Sigmoid colon (tissue), 7 donors: Measurements from ENCODE around the gene WDFY2. TPM values are rescaled to one million over a fixed set of nuclear protein-coding genes. Genes with fewer than 3 reads are reported as not detected.

ENCODE experiments used
- DNase-seq: peaks from one replicate; pipeline ENCODE4 v3.0.0-alpha.2; 2019
- H3K27ac ChIP-seq, 4 donors: fragments of 200-600 bp; sonication (generic); one replicate each; pipeline ENCODE4 v1.5.1; 2016 to 2019; ENCODE audit warnings: mild to moderate bottlenecking in 1 of 4
- H3K27me3 ChIP-seq, 3 donors: fragments of 200-600 bp; sonication (generic); one replicate each; pipeline ENCODE4 v1.5.1; 2019; ENCODE audit warnings: mild to moderate bottlenecking in 1 of 3
- H3K36me3 ChIP-seq, 4 donors: fragments of 200-600 bp; sonication (generic); one replicate each; pipeline ENCODE4 v1.5.1; 2016 to 2019
- H3K4me1 ChIP-seq, 4 donors: fragments of 200-600 bp; sonication (generic); one replicate each; pipeline ENCODE4 v1.5.1; 2017 to 2019
- H3K4me3 ChIP-seq, 4 donors: fragments of 200-600 bp; sonication (generic); one replicate each; pipeline ENCODE4 v1.5.1; 2017 to 2019; ENCODE audit warnings: mild to moderate bottlenecking in 2 of 4, moderate library complexity in 1 of 4
- H3K9me3 ChIP-seq, 4 donors: fragments of 200-600 bp in 3 of 4; sonication (generic) in 3 of 4; one replicate each; pipeline versions ENCODE4 v1.5.1 to v1.6.1; 2013 to 2019
- EP300 ChIP-seq, 4 donors: sonication (generic); formaldehyde crosslinking; IDR thresholded peaks; one replicate each; pipeline ENCODE4 v1.6.1; 2017; ENCODE audit warnings: antibody characterized with exemption in 4 of 4
- POLR2A ChIP-seq, 2 donors: fragments of 450-650 bp; IDR thresholded peaks; one replicate each; pipeline ENCODE4 v1.6.1; 2016; ENCODE audit warnings: antibody characterized with exemption in 2 of 2, mild to moderate bottlenecking in 2 of 2, moderate library complexity in 2 of 2
- POLR2AphosphoS5 ChIP-seq, 4 donors: sonication (generic); formaldehyde crosslinking; IDR thresholded peaks; one replicate each; pipeline ENCODE4 v1.6.1; 2017; ENCODE audit warnings: antibody characterized with exemption in 4 of 4
- WGBS, 2 donors: extraction: QIAGEN DNeasy Blood & Tissue Kit; methylation state at CpG; one replicate each; pipeline ENCODE4 v1.1.7; 2013; 5-methylcytosine and 5-hydroxymethylcytosine counted together
- intact Hi-C: fragments of 100-400 bp; cut with DNase I; formaldehyde crosslinking; loops from one replicate; pipeline ENCODE4 v1.15.1; 2023
- polyA plus RNA-seq, 3 donors: library from polyadenylated mRNA; stranded (reverse); fragments of 200-250 nt; gene quantifications; one replicate each; pipeline ENCODE4 v1.2.3, GENCODE V29; 2013
- total RNA-seq, 4 donors: library from RNA; depleted of rRNA; stranded (reverse); fragments of >200 nt; gene quantifications; one replicate each; pipeline ENCODE4 v1.1.0, GENCODE V29; 2016
- TF ChIP-seq, protein P1 (sequence below), 4 experiments: fragments of 450-650 bp in 3 of 4; fragments of 200-600 bp in 1 of 4; IDR thresholded peaks; one replicate each; pipeline ENCODE4 v1.5.1; 2016 to 2019; ENCODE audit warnings: antibody characterized with exemption in 4 of 4, mild to moderate bottlenecking in 3 of 4, moderate library complexity in 2 of 4
- donor health status: healthy with polysubstance abuse.
- donor health status: Bipolar disorder and iron deficiency.
- donor health status: healthy.

Gene WDFY2
- total and polyA plus RNA-seq, 7 donors = 0.60 to 18.3 (median 7.3) TPM

DNA sequence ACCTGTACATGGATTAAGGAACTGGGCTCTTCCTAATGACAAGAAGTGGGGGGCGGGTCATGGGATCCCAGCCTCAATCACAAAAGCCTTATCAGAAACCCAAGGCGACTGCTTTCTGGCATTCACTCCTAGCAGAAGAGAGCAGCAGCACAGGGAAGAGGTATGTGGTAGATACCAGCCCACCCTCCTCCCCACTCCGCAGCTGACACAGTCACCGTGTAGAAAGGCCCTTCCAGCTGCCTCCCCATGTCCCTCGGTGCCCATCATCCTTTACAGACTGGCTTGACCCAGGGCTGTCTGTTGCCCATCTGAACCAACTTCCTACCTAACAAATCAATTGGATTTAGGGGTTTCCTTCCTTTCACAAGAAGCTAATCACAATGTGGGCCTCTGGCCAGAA is 222.8 kb downstream of the WDFY2 start:
- intact Hi-C loops = loop anchor here (10.0 kb wide), 1 partner anchor 1682 kb away; no protein-coding TSS in a partner anchor
- DNase-seq = no peak
- H3K4me1 ChIP-seq = peaks cover 0 to 29% (median 22%) of the 10 kb centered on the region in 4 donors
- H3K27ac ChIP-seq = no peak overlapping the region
- H3K4me3 ChIP-seq = no peak overlapping the region
- no peaks in the 10 kb centered on the region for H3K27me3 ChIP-seq
- H3K9me3 ChIP-seq = no peaks in the 10 kb centered on the region
- 87 to 92% methylated on average over 5 of the region's 5 CpGs for WGBS, 2 donors
- TF ChIP-seq POLR2A (IDR thresholded peaks at IDR 0.05) (no peak), EP300 (IDR thresholded peaks at IDR 0.05) (no peak), POLR2AphosphoS5 (IDR thresholded peaks at IDR 0.05) (no peak)
- TF ChIP-seq, protein P1, sequence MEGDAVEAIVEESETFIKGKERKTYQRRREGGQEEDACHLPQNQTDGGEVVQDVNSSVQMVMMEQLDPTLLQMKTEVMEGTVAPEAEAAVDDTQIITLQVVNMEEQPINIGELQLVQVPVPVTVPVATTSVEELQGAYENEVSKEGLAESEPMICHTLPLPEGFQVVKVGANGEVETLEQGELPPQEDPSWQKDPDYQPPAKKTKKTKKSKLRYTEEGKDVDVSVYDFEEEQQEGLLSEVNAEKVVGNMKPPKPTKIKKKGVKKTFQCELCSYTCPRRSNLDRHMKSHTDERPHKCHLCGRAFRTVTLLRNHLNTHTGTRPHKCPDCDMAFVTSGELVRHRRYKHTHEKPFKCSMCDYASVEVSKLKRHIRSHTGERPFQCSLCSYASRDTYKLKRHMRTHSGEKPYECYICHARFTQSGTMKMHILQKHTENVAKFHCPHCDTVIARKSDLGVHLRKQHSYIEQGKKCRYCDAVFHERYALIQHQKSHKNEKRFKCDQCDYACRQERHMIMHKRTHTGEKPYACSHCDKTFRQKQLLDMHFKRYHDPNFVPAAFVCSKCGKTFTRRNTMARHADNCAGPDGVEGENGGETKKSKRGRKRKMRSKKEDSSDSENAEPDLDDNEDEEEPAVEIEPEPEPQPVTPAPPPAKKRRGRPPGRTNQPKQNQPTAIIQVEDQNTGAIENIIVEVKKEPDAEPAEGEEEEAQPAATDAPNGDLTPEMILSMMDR (IDR thresholded peaks at IDR 0.05) = no peak
- no peaks in the 10 kb centered on the region for H3K36me3 ChIP-seq

DNA sequence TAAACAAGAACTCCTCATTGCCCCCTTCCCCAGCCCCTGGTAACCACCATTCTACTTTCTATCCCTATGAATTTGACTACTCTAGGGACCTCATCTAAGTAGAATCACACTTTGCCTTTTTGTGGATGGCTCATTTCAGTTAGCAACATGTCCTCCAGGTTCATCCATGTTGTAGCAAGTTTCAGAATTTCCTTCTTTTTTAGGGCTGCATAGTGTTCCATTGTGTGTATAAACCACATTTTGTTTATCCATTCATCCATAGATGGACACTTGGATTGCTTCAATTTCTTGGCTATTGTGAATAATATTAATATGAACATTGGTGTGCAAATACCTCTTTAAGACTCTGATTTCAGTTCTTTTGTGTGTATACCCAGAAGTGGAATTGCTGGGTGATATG is 224.5 kb downstream of the WDFY2 start:
- TF ChIP-seq, protein P1 (IDR thresholded peaks at IDR 0.05) = no peak
- TF ChIP-seq EP300 (IDR thresholded peaks at IDR 0.05) (no peak), POLR2AphosphoS5 (IDR thresholded peaks at IDR 0.05) (no peak), POLR2A (IDR thresholded peaks at IDR 0.05) (no peak)
- no peak for DNase-seq
- Histone ChIP-seq H3K36me3 (no peaks in the 10 kb centered on the region), H3K4me3 (no peak overlapping the region), H3K4me1 (peaks cover 0 to 14% (median 8%) of the 10 kb centered on the region in 4 donors), H3K27ac (no peak overlapping the region), H3K9me3 (no peaks in the 10 kb centered on the region), H3K27me3 (no peaks in the 10 kb centered on the region)
- intact Hi-C loops = loop anchor here (10.0 kb wide), 1 partner anchor 1684 kb away; no protein-coding TSS in a partner anchor

DNA sequence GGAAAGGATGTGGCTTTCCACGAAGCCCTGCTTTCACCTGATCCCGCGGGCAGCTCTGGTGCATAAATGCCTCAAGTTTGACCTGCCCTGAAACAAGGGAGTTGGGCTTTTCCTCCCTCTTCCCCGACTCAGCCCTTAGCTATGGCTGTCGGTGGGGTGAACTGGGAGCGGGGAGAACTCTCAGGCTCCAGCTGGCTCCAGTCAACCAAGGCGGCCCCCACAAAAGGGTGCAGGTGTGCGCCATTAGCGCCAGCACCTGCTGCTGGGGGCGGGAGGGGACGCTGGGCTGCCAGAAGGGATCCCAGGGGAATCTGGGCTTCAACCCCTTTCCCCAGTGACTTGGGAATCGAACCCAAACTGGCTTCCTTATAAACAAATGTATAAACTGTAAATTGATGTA is 226.8 kb downstream of the WDFY2 start:
- intact Hi-C loops = no loop called here
- Histone ChIP-seq H3K27ac (no peak overlapping the region), H3K4me1 (peaks cover 0 to 13% (median 9%) of the 10 kb centered on the region in 4 donors), H3K36me3 (no peaks in the 10 kb centered on the region), H3K4me3 (no peak overlapping the region), H3K27me3 (no peaks in the 10 kb centered on the region), H3K9me3 (no peaks in the 10 kb centered on the region)
- DNase-seq = no peak
- 74 to 89% methylated on average over 12 of the region's 12 CpGs for WGBS, 2 donors
- no peak for TF ChIP-seq POLR2A (IDR thresholded peaks at IDR 0.05)
- no peak for TF ChIP-seq EP300 (IDR thresholded peaks at IDR 0.05)
- TF ChIP-seq, protein P1 (IDR thresholded peaks at IDR 0.05) = no peak

DNA sequence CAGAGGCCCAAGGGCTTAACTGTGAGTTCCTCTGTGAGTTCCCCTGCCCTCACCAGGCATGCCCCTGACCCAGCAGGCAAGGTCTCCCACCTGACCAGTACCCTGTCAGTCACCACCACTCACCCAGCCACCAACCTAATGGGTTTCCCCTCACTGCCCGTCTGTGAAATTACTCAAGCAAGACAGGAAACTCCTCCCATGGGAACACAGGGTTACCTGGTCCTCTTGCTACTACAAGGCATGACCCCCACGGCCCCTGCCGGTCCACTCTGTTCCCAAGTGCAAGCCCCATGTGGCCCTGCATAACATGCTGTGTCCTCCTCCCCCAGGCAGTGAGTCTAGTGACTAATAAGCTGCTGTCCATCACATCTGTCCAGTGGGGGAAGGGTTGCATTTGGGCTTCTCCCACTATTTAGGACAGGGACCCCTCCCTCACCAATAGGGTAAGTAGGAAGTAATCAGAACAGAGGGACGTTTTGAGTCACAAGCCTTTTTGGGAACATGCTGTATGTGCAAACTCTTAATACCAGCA is 227.7 kb downstream of the WDFY2 start:
- H3K36me3 ChIP-seq = no peaks in the 10 kb centered on the region
- 53 to 74% methylated on average over 4 of the region's 4 CpGs for WGBS, 2 donors
- intact Hi-C loops = no loop called here
- TF ChIP-seq POLR2A (IDR thresholded peaks at IDR 0.05) (no peak), POLR2AphosphoS5 (IDR thresholded peaks at IDR 0.05) (no peak), EP300 (IDR thresholded peaks at IDR 0.05) (no peak)
- TF ChIP-seq, protein P1 (IDR thresholded peaks at IDR 0.05) = no peak
- no peak for DNase-seq
- no peaks in the 10 kb centered on the region for H3K9me3 ChIP-seq
- H3K4me1 ChIP-seq = peaks cover 0 to 13% (median 10%) of the 10 kb centered on the region in 4 donors
- H3K4me3 ChIP-seq = no peak overlapping the region
- no peaks in the 10 kb centered on the region for H3K27me3 ChIP-seq
- no peak overlapping the region for H3K27ac ChIP-seq

DNA sequence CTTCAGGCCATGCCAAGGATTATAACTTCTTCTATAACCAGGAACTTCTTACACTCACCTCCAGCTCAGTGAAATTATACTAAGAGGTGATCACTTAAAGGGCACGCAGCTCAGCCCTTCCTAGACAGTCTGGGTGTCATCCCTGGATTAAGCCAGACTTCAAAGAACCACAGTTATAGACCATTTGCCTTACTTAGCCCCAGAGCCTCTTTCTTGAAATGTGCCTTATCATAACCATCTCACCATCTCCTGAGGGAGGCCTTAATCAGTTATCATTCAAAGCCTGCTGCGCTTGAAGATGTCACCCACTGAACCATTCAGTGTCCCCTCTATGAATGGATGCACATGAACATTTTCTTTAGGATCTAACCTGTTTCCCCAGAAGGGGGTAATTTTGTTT is 229.8 kb downstream of the WDFY2 start:
- Histone ChIP-seq H3K27me3 (no peaks in the 10 kb centered on the region), H3K4me3 (no peak overlapping the region), H3K9me3 (no peaks in the 10 kb centered on the region), H3K4me1 (peaks cover 0 to 17% (median 11%) of the 10 kb centered on the region in 4 donors), H3K36me3 (no peaks in the 10 kb centered on the region), H3K27ac (no peak overlapping the region)
- DNase-seq = no peak
- TF ChIP-seq EP300 (IDR thresholded peaks at IDR 0.05) = no peak
- TF ChIP-seq POLR2A (IDR thresholded peaks at IDR 0.05) = no peak
- no peak for TF ChIP-seq POLR2AphosphoS5 (IDR thresholded peaks at IDR 0.05)
- TF ChIP-seq, protein P1 (IDR thresholded peaks at IDR 0.05) = no peak
- WGBS, 2 donors = 97 to 99% methylated on average over 2 of the region's 2 CpGs
- intact Hi-C loops = no loop called here
